C4-2B (cell line): Measurements from ENCODE around the gene SHKBP1.

Experiments used
- CTCF ChIP-seq: fragments of 450-650 bp; conservative IDR thresholded peaks from 2 replicates; pipeline ENCODE4 v1.5.1; 2017; ENCODE audit warnings: mild to moderate bottlenecking
- ZFX ChIP-seq: fragments of 450-650 bp; IDR thresholded peaks from 2 replicates; pipeline ENCODE4 v1.6.1; 2017

GRCh38 chr19:40622773-40623075, 46.1 kb downstream of the SHKBP1 start:
- TF ChIP-seq CTCF (no peak), ZFX (no peak)
